Small intestine (tissue), 7 donors: ENCODE measurements around the gene MAN1C1. TPM values are rescaled to one million over a fixed set of nuclear protein-coding genes. Genes with fewer than 3 reads are reported as not detected.

Experiments used
- DNase-seq, 2 donors: peaks; one replicate each; pipeline versions ENCODE4 v3.0.0 to v3.0.0-alpha.2; 2013
- FAIRE-seq: peaks from 2 replicates; lab custom pipeline; 2012; peaks lifted over from hg19 to GRCh38; lab: Jason Lieb, UNC
- H3K27ac ChIP-seq, 3 donors: one replicate each; pipeline ENCODE4 v1.5.1; 2013; ENCODE audit warnings: low read length in 2 of 3, mild to moderate bottlenecking in 2 of 3, control low read depth in 1 of 3, inconsistent platforms in 1 of 3, low read depth in 1 of 3, moderate library complexity in 1 of 3
- H3K27me3 ChIP-seq, 3 donors: one replicate each; pipeline ENCODE4 v1.6.1; 2013; ENCODE audit warnings: low read length in 3 of 3, inconsistent platforms in 1 of 3; ENCODE audit not compliant: control insufficient read depth in 3 of 3, insufficient read depth in 3 of 3
- H3K36me3 ChIP-seq, 3 donors: one replicate each; pipeline ENCODE4 v1.6.1; 2013; ENCODE audit warnings: low read length in 3 of 3, inconsistent platforms in 1 of 3, low read depth in 1 of 3, mild to moderate bottlenecking in 1 of 3, moderate library complexity in 1 of 3; ENCODE audit not compliant: control insufficient read depth in 3 of 3, insufficient read depth in 2 of 3
- H3K4me1 ChIP-seq, 3 donors: one replicate each; pipeline ENCODE4 v1.6.1; 2013; ENCODE audit warnings: low read length in 2 of 3, inconsistent platforms in 1 of 3, low read depth in 1 of 3, mild to moderate bottlenecking in 1 of 3, moderate library complexity in 1 of 3; ENCODE audit not compliant: control insufficient read depth in 3 of 3, insufficient read depth in 2 of 3
- H3K4me3 ChIP-seq, 3 donors: one replicate each; pipeline ENCODE4 v1.5.1; 2013; ENCODE audit warnings: low read length in 3 of 3, control low read depth in 1 of 3, inconsistent platforms in 1 of 3, low read depth in 1 of 3, mild to moderate bottlenecking in 1 of 3, moderate library complexity in 1 of 3
- H3K9me3 ChIP-seq, 2 donors: one replicate each; pipeline ENCODE4 v1.6.1; 2013; ENCODE audit warnings: low read depth in 1 of 2, low read length in 1 of 2; ENCODE audit not compliant: control insufficient read depth in 2 of 2, insufficient read depth in 1 of 2
- WGBS, 3 donors: extraction: QIAGEN DNeasy Blood & Tissue Kit; methylation state at CpG; one replicate each; pipeline ENCODE4 v1.1.7; 2013; 5-methylcytosine and 5-hydroxymethylcytosine counted together
- polyA plus RNA-seq, 4 donors: library from polyadenylated mRNA; stranded (reverse) in 3 of 4; unstranded in 1 of 4; fragments of 200-250 nt in 3 of 4; fragments of 120-200 nt in 1 of 4; gene quantifications; one replicate each; pipeline versions ENCODE4 v1.2.1 to v1.2.3, GENCODE V29; 2013
- donor health status: healthy with polysubstance abuse.
- donor health status: control.
- donor health status: control.
- donor health status: Bipolar disorder and iron deficiency.
- donor health status: healthy.

MAN1C1 gene
- polyA plus RNA-seq, 4 donors, result 0.67 to 12.1 (median 3.4) TPM

DNA sequence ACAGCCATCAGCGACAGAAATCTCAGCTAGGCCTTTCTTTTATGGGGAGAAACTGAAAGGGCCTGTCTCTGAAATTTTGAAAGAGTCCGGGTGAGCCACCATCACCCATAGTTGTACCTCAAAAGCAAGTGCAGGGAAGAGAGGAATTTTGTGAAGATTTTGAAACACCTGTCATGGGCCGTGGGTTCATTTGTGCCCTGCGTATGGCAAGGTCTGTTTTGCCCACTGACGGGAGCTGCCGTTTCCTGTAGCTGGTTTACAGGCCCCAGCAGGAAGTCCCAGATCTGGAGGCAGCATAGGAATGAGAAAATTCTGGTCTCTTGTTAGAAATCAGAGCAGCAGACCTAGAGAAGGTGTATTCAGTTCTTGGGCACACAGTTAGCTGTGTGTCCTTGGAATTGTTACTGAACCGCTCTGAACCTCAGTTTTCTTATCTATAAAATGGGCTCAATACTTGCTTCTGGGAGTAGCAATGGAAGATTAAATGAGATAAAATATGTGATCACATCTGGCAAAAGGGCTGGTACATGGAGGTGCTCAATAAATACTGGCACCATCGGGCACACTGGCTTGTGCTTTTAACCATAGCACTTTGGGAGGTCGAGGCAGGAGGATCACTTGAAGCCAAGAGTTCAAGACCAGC lies 52.5 kb downstream of the MAN1C1 start:
- peaks cover 0 to 13% (median 0%) of the 10 kb centered on the region in 3 donors for H3K4me1 ChIP-seq
- FAIRE-seq (no peak), DNase-seq (no peak)
- H3K9me3 ChIP-seq, result peaks cover 0 to 11% of the 10 kb centered on the region in 2 donors
- no peaks in the 10 kb centered on the region for H3K27me3 ChIP-seq
- 83 to 95% (median 91%) methylated on average over 9 of the region's 9 CpGs for WGBS, 3 donors
- no peaks in the 10 kb centered on the region for H3K36me3 ChIP-seq
- no peak overlapping the region for H3K27ac ChIP-seq
- no peak overlapping the region for H3K4me3 ChIP-seq

DNA sequence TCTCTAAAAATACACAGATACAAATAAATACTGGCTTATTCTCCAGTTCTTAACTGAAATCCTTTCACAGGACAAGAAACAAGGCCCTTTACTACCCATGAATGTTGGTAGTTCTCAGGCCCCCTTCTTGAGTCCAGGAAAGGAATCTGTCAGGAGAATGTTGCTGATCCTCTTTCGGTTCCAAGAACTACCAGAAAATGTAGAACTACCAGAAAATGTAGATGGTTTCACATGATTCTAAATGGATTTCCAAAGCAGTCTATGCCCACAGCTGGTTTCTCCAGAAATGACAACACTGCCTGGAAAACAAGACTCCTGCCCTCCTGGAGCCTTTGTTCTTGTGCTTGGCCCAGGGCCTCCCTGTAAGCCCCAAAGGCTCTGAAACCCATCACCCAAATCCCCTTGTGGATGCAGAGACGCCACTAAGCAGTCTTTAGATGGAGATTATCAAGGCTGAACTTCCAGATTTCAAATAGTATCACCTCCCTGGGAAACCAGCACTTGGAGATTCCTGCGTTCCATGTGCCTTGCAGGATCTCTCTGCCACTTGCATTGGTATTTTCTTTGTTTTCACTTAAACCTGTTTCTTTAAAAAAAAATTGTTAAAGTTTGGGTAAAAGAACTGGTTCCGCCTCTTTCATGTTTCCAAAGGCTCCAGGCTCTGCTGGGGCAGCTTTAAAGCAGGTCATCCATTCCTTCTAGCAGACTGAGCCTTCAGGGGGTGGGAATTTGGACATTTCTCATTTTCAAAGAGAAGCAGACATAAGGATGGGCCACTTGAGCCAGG lies 53.4 kb downstream of the MAN1C1 start:
- 86 to 93% (median 88%) methylated on average over 4 of the region's 4 CpGs for WGBS, 3 donors
- Histone ChIP-seq H3K9me3 (peaks cover 0 to 11% of the 10 kb centered on the region in 2 donors), H3K4me3 (no peak overlapping the region), H3K27ac (no peak overlapping the region), H3K27me3 (no peaks in the 10 kb centered on the region), H3K4me1 (peaks cover 0 to 13% (median 0%) of the 10 kb centered on the region in 3 donors), H3K36me3 (no peaks in the 10 kb centered on the region)
- FAIRE-seq (no peak), DNase-seq (no peak)

DNA sequence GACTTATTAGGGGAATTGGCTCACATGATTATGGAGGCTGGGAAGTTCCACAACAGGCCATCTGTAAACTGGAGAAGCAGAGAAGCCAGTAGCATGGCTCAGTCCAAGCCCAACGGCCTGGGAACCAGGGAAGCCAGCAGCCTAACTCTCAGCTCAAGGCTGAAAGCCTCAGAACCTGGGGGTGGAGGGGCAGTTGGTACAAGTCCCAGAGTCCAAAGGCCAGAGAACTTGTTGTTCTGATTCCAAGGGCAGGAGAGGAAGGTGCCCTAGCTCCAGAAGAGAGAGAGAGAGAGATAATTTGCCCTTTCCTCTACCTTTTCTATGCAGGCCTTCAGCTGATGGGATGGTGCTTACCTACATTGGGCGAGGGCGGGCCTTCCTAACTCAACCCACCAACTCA lies 55.3 kb downstream of the MAN1C1 start:
- Histone ChIP-seq H3K27me3 (no peaks in the 10 kb centered on the region), H3K4me3 (no peak overlapping the region), H3K27ac (no peak overlapping the region), H3K9me3 (peaks cover 0 to 11% of the 10 kb centered on the region in 2 donors), H3K4me1 (peaks cover 0 to 9% (median 4%) of the 10 kb centered on the region in 3 donors), H3K36me3 (no peaks in the 10 kb centered on the region)
- 81 to 87% (median 83%) methylated on average over 3 of the region's 3 CpGs for WGBS, 3 donors
- no peak for FAIRE-seq
- DNase-seq, result no peak

DNA sequence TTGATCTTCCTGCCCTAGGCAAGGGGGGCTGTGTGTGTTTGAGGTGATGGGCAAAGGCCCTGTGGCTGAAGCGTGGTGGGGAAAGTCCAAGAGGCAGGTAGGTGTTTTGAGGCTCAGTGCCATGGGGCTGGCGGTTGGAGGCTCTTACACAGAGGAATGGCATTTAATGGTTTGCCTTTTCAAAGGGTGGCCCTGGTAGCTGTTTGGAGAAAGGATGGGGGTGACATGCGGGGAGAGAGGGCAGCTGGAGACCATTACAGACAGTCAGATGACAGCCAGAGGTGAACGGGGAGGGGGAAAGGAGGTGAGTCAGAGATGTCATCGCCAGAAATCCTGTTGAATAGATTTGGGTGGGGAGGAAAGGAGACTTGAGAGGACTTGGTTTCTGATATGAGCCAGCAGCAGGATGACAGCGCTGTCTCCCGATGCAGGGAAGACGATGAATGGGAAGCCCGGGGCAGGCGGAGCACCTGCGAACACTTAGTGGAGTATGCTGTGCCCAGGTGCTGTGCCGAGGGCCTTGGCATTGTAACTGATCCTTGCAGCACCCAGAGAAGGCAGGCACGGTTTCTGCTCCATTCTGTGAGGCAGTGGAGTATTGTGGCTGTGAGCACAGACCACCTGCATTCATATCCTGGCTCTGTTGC lies 56.3 kb downstream of the MAN1C1 start:
- H3K36me3 ChIP-seq, result no peaks in the 10 kb centered on the region
- no peak for FAIRE-seq
- H3K27me3 ChIP-seq, result no peaks in the 10 kb centered on the region
- H3K9me3 ChIP-seq, result peaks cover 0 to 11% of the 10 kb centered on the region in 2 donors
- H3K4me1 ChIP-seq, result peaks cover 0 to 5% (median 4%) of the 10 kb centered on the region in 3 donors
- H3K27ac ChIP-seq, result no peak overlapping the region
- H3K4me3 ChIP-seq, result no peak overlapping the region
- DNase-seq, result no peak
- 89 to 93% (median 90%) methylated on average over 12 to 13 of the region's 13 CpGs for WGBS, 3 donors

DNA sequence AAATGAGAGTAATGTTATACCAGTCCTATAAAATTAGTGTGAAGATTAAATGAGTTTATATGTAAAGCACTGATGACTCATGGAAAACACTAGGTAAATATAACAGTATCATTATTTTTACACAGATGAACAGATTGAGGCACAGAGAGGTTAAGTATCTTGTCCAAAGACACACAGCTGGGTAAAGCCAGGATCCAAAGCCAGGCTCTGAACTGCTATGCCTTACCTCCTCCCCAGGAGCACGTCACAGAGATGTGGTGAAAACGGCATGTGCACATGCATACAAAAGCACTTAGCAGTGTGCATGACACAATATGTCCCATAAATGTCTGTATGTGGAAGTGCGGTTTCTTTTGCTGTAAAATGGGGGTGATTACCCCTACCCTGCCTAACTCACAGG lies 56.9 kb downstream of the MAN1C1 start:
- no peaks in the 10 kb centered on the region for H3K36me3 ChIP-seq
- DNase-seq (no peak), FAIRE-seq (no peak)
- no peak overlapping the region for H3K27ac ChIP-seq
- H3K9me3 ChIP-seq, result peaks cover 0 to 11% of the 10 kb centered on the region in 2 donors
- H3K27me3 ChIP-seq, result no peaks in the 10 kb centered on the region
- peaks cover 0 to 4% (median 0%) of the 10 kb centered on the region in 3 donors for H3K4me1 ChIP-seq
- no peak overlapping the region for H3K4me3 ChIP-seq
- WGBS, 3 donors, result 88 to 96% (median 90%) methylated on average over 3 of the region's 3 CpGs

DNA sequence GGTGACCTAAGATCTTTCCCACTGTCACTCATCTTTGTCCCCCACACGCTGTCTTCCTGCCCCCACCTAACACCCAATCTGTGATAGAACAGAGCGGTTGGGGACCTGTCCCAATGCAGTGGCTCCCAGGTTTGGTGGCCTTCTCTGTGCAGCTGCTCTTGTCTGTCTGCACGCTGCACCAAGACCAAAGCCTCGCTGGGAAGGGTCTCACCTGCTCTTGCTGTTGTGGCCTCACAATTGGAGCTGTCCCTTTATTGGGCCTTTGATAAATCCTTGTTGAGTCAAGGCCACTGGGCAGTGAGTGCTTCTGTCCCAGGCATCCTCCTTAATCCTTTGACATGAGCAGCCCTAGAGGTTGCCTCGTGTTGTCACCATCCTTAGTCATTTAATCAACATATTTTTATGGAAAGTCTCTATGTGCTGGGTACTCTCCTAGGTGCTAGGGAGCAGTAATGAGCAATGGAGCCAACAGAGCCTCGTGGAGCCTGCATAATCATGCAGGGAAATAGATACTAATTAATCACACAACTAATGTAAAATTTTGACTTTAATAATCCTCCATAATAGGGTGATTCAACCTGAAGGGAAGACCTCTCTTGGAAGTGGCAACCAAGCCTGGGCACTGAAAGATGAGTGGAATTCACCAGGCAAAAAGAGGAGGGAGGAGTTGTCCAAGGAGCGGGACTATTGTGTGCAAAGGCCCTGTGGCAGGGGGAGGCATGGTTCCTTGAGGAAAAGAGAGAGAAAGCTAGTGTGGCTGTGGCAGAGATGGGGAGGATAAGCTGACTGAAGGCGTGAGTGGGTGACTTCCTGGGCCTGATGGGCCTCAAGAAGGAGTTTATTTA lies 57.6 kb downstream of the MAN1C1 start:
- Histone ChIP-seq H3K27me3 (no peaks in the 10 kb centered on the region), H3K4me1 (peaks cover 0 to 4% (median 0%) of the 10 kb centered on the region in 3 donors), H3K4me3 (no peak overlapping the region), H3K27ac (no peak overlapping the region), H3K9me3 (peaks cover 0 to 11% of the 10 kb centered on the region in 2 donors), H3K36me3 (no peaks in the 10 kb centered on the region)
- 84 to 89% (median 86%) methylated on average over 8 of the region's 8 CpGs for WGBS, 3 donors
- no peak for FAIRE-seq
- DNase-seq, result no peak

DNA sequence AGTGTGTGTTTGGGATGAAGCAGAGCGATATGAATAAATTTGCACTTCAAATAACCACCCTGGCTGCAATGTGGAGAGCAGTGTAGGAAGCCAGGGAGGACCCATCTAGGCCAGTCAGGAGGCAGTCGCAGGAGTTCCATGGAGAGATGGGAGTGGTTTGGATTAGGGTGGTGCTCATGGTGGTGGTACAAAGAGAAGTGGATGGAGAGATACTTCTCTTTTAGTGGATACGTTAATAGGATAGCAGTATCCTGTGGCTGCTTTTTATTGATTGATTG lies 58.2 kb downstream of the MAN1C1 start:
- Histone ChIP-seq H3K36me3 (no peaks in the 10 kb centered on the region), H3K27ac (no peak overlapping the region), H3K4me3 (no peak overlapping the region), H3K27me3 (no peaks in the 10 kb centered on the region), H3K4me1 (peaks cover 0 to 4% (median 0%) of the 10 kb centered on the region in 3 donors), H3K9me3 (peaks cover 0 to 11% of the 10 kb centered on the region in 2 donors)
- DNase-seq (no peak), FAIRE-seq (no peak)
- WGBS, 3 donors, result 95 to 99% (median 96%) methylated on average over 3 of the region's 3 CpGs
